Measurements from ENCODE around the gene CHD2. TPM values are rescaled to one million over a fixed set of nuclear protein-coding genes. Genes with fewer than 3 reads are reported as not detected.

The CHD2 gene
- total RNA-seq, 1 donor from 2014 or later: 90.9 TPM

GRCh38 chr15:93063796-93064690, 163.9 kb downstream of the CHD2 start:
- DNase-seq (ENCODE audit: low spot score): no peak

GRCh38 chr15:93065641-93066045, 165.5 kb downstream of the CHD2 start:
- no peak for DNase-seq (ENCODE audit: low spot score)

GRCh38 chr15:93066224-93066681, 166.1 kb downstream of the CHD2 start:
- DNase-seq (ENCODE audit: low spot score): no peak

- DNase-seq (ENCODE audit: low spot score): no peak
Measured at GRCh38 chr15:93066834-93067648, 166.9 kb downstream of the CHD2 start.

- no peak for DNase-seq (ENCODE audit: low spot score)
Measured at GRCh38 chr15:93067649-93068085, 167.5 kb downstream of the CHD2 start.

- no peak for DNase-seq (ENCODE audit: low spot score)
Measured at GRCh38 chr15:93068581-93069199, 168.6 kb downstream of the CHD2 start.

GRCh38 chr15:93070132-93070531, 170.0 kb downstream of the CHD2 start:
- no peak for DNase-seq (ENCODE audit: low spot score)

- no peak for DNase-seq (ENCODE audit: low spot score)
Measured at GRCh38 chr15:93070551-93071296, 170.6 kb downstream of the CHD2 start.

- no peak for DNase-seq (ENCODE audit: low spot score)
Measured at GRCh38 chr15:93071469-93071936, 171.4 kb downstream of the CHD2 start.

- DNase-seq (ENCODE audit: low spot score): no peak
Measured at GRCh38 chr15:93072011-93072410, 171.9 kb downstream of the CHD2 start.

GRCh38 chr15:93072411-93073394, 172.6 kb downstream of the CHD2 start:
- no peak for DNase-seq (ENCODE audit: low spot score)

GRCh38 chr15:93073465-93073952, 173.4 kb downstream of the CHD2 start:
- no peak for DNase-seq (ENCODE audit: low spot score)

- no peak for DNase-seq (ENCODE audit: low spot score)
Measured at GRCh38 chr15:93074599-93074998, 174.5 kb downstream of the CHD2 start.

- no peak for DNase-seq (ENCODE audit: low spot score)
Measured at GRCh38 chr15:93076217-93076616, 176.1 kb downstream of the CHD2 start.

- no peak for DNase-seq (ENCODE audit: low spot score)
Measured at GRCh38 chr15:93076875-93077274, 176.8 kb downstream of the CHD2 start.
